Motor neuron (in vitro differentiated cells): ENCODE data around the gene CARM1. TPM values are rescaled to one million over a fixed set of nuclear protein-coding genes. Genes with fewer than 3 reads are reported as not detected.
"Not testable (repeated sequence)": the region's sequence is repeated elsewhere in the genome, so short reads cannot be mapped to it uniquely, and the experiment has no call there.

ENCODE experiments used
- ATAC-seq, 8 experiments: fragments of 200-7000 bp; cut with Tn5 transposase; replicated peaks in 6 of 8; 2 replicates each; pipeline ENCODE4 v1.8.0; 2021; ENCODE audit warnings: mild to moderate bottlenecking in 8 of 8, moderate library complexity in 8 of 8
- H3K27ac ChIP-seq, 2 donors: fragments of 250-450 bp; sonication (Bioruptor Pico); 2 replicates each; pipeline ENCODE4 v1.9.0; 2021; ENCODE audit warnings: antibody characterized with exemption in 2 of 2, mild to moderate bottlenecking in 2 of 2, moderate library complexity in 1 of 2
- H3K4me1 ChIP-seq, 2 donors: fragments of 250-450 bp; sonication (Bioruptor Pico); replicated peaks in 1 of 2; 2 replicates each; pipeline ENCODE4 v1.6.1; 2021; ENCODE audit warnings: antibody characterized with exemption in 2 of 2, mild to moderate bottlenecking in 2 of 2, moderate library complexity in 1 of 2
- H3K4me3 ChIP-seq, 5 donors: fragments of 250-450 bp; sonication (Bioruptor Pico); 2 replicates each; pipeline ENCODE4 v1.9.0; 2021; ENCODE audit warnings: antibody characterized with exemption in 5 of 5, mild to moderate bottlenecking in 5 of 5, moderate library complexity in 4 of 5
- WGBS, 10 experiments: fragments of 450-650 bp; shearing (Covaris generic); methylation state at CpG; one replicate each; pipeline ENCODE4 v1.0.0; 2022; 5-methylcytosine and 5-hydroxymethylcytosine counted together
- in situ Hi-C, 9 experiments: fragments of 400-800 bp; cut with MboI; loops; one replicate each; pipeline ENCODE4 v1.15.0; 2021; ENCODE audit warnings: low sequenced_read_pairs in 9 of 9, low pct_unique_long_range_greater_than_20kb in 2 of 9; ENCODE audit not compliant: unreplicated experiment in 9 of 9
- total RNA-seq, 8 experiments: library from RNA; unstranded; fragments of 300-600 nt; gene quantifications; 2 replicates each; pipeline versions ENCODE4 v1.2.3 to v1.2.4, GENCODE V29; 2022

The CARM1 gene
- total RNA-seq, 8 experiments from 2014 or later: 23.8 to 62.4 (median 34.4) TPM

GRCh38 chr19:10921910-10922637 lies 50.7 kb downstream of the CARM1 start:
- peaks cover 1 to 3% of the 10 kb centered on the region in 2 donors for H3K4me1 ChIP-seq
- in situ Hi-C loops: no loop called here

DNA sequence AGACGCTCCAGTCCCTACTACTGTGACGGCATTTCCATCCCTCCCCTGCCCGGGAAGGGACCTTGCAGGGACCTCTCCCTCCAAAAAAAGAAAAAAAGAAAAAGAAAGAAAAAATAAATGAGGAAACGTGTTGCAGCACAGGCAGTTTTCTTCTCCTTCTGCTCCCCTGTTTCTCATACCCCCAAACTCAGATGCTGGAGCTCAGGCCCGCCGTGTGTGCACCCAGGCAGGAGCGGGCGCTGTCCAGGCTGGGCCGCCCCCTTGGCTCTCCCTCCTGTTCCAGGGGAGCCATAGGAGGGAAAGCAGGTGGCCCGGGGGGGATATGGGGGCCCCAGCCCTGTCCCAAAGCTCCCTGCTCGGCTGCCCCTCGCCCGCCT lies 51.3 kb downstream of the CARM1 start:
- ATAC-seq: no peak
- no peak overlapping the region for H3K4me3 ChIP-seq
- H3K4me1 ChIP-seq: peaks cover 7 to 8% of the 10 kb centered on the region in 2 donors
- no peak overlapping the region for H3K27ac ChIP-seq
- WGBS, 10 experiments: 81 to 100% (median 100%) methylated on average over 1 to 8 of the region's 13 CpGs; no CpG with 5 or more reads in 5 of the 10 experiments
- in situ Hi-C loops: no loop called here

More at GRCh38 chr19:10921910-10922637, 50.7 kb downstream of the CARM1 start:
- Histone ChIP-seq H3K27ac (no peak overlapping the region), H3K4me3 (no peak overlapping the region)
- ATAC-seq: peak in 5 of 8 experiments; percentile 6 to 21 (median 14)
- WGBS, 10 experiments: 20 to 81% (median 30%) methylated on average over 1 to 7 of the region's 33 CpGs; no CpG with 5 or more reads in 7 of the 10 experiments

DNA sequence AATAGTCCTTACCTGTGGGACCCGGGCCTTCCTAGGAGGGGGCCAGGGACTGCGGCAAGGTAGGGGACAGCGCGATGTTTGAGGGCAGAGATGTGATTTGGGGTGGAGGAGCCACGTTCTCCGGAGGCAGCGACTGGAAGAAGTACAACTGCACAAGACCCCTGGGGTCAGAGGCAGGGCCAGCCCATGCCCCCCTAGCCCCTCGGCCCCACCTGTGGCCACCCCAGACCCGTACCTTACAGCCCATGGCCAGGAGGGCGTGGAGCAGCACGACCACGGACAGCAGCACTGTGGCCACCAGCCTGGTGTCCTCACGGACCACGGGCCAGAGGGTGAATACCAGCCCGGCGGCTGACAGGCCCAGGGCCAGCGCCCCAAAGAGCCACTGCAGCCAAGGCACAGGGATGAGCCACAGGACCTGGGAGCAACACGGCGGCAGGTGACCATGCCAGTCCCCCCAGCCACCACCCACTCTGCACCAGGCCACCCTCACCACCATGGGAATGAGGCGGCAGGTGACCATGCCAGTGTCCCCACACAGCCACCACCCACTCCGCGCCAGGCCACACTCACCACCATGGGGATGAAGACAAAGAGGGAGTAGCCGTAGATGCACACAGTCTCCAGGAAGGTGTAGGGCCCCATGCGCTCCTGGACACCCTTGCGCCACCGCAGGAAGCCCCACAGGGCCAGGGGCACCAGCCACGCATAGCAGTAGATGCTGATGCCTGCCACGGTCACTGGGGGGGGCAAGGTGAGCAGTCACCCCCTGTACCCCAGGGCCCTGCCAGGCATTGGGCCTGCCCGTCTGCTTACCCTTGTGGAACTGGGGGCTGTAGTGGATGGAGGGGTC lies 52.1 kb downstream of the CARM1 start:
- in situ Hi-C loops: no loop called here
- Histone ChIP-seq H3K4me3 (no peak overlapping the region), H3K27ac (no peak overlapping the region), H3K4me1 (peaks cover 8 to 9% of the 10 kb centered on the region in 2 donors)
- 85 to 100% (median 93%) methylated on average over 2 to 5 of the region's 29 CpGs; no CpG with 5 or more reads in 5 of the 10 experiments for WGBS, 10 experiments
- no peak for ATAC-seq

DNA sequence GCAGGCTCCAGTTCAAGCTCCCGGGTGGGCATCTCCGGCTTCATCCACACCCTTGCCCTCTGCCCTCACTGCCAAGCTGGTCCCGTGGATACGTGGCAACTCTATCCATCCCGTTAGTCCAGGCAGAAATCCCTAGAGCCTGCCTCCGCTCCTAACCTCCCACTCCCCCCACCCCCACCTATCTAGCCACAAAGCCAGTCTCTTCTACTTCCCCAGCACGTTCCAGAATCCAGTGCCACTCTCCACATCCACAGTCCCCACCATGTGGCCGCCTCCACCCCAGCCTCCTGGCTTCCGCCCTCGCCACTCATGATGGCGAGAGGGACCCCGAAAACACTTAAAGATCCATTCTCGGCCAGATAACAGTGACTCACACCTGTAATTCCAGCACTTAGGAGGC lies 53.2 kb downstream of the CARM1 start:
- H3K4me1 ChIP-seq: peaks cover 10% of the 10 kb centered on the region in 2 donors
- ATAC-seq: no peak
- WGBS, 10 experiments: 67 to 100% (median 96%) methylated on average over 2 to 4 of the region's 13 CpGs; no CpG with 5 or more reads in 7 of the 10 experiments
- in situ Hi-C loops: no loop called here
- no peak overlapping the region for H3K4me3 ChIP-seq
- H3K27ac ChIP-seq: no peak overlapping the region

GRCh38 chr19:10927730-10928562 lies 56.6 kb downstream of the CARM1 start:
- Histone ChIP-seq H3K4me3 (peak overlapping the region; percentile 68 to 86 (median 82)), H3K4me1 (peaks cover 13 to 14% of the 10 kb centered on the region in 2 donors), H3K27ac (peak overlapping the region; percentile 92 to 97)
- in situ Hi-C loops: no loop called here
- ATAC-seq: peak; percentile 7 to 61 (median 52)
- WGBS, 10 experiments: 6 to 62% (median 24%) methylated on average over 3 to 5 of the region's 47 CpGs; no CpG with 5 or more reads in 7 of the 10 experiments

- H3K4me1 ChIP-seq: peaks cover 13 to 14% of the 10 kb centered on the region in 2 donors
- H3K27ac ChIP-seq: peak within 1 kb of the TSS; percentile 92 to 97
- in situ Hi-C loops: no loop called here
- peak within 1 kb of the TSS; percentile 68 to 86 (median 82) for H3K4me3 ChIP-seq
- peak; percentile 86 to 96 (median 90) for ATAC-seq
- 0% methylated on average over 2 to 9 of the region's 96 CpGs; no CpG with 5 or more reads in 6 of the 10 experiments for WGBS, 10 experiments
Measured at GRCh38 chr19:10928563-10929401, 57.4 kb downstream of the CARM1 start, which contains the start of the genes TIMM29 and YIPF2. TIMM29 (plus strand) TSS chr19:10928811; CDS start chr19:10928823, 12 bp downstream. YIPF2 (minus strand) TSS chr19:10928639; CDS start chr19:10928410, 229 bp downstream.

DNA sequence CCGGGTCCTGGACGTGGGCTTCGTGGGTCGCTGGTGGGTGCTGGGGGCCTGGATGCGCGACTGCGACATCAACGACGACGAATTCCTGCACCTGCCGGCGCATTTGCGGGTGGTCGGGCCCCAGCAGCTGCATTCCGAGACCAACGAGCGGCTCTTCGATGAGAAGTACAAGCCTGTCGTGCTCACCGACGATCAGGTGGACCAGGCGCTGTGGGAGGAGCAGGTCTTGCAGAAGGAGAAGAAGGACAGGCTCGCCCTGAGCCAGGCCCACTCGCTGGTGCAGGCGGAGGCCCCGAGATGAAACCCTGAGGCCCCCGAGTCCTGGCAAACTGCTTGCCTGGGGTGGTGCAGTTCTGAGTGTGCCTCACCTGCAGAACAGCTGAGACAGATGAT lies 58.0 kb downstream of the CARM1 start:
- in situ Hi-C loops: no loop called here
- 0 to 2% (median 0%) methylated on average over 1 to 12 of the region's 27 CpGs; no CpG with 5 or more reads in 7 of the 10 experiments for WGBS, 10 experiments
- H3K4me1 ChIP-seq: peaks cover 13 to 14% of the 10 kb centered on the region in 2 donors
- peak overlapping the region in 1 of 2 donors; percentile 97 for H3K27ac ChIP-seq
- peak overlapping the region; percentile 68 to 86 (median 82) for H3K4me3 ChIP-seq
- ATAC-seq: no peak

GRCh38 chr19:10935371-10936059 lies 64.2 kb downstream of the CARM1 start:
- H3K4me3 ChIP-seq: no peak overlapping the region
- no peak for ATAC-seq
- in situ Hi-C loops: no loop called here
- WGBS, 10 experiments: 78 to 100% (median 91%) methylated on average over 1 to 6 of the region's 9 CpGs; no CpG with 5 or more reads in 6 of the 10 experiments
- H3K27ac ChIP-seq: no peak overlapping the region
- no peaks in the 10 kb centered on the region for H3K4me1 ChIP-seq

DNA sequence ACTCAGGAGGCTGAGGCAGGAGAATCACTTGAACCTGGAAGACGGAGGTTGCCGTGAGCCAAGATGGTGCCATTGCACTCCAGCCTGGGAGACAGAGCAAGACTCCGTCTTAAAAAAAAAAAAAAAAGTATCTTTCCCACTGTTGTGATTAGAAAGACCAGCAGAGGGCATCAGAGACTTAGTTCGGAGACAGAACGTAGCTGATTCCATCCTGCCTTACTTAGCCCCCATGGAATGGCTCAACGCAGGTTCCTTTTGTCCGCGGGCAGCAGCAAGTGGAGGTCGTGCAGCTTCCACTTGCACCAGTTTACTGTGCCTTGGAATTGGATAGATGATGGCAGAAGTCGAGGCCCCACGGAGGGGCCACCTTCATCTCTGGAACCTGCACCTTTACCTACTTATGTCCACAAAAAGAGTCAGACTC lies 65.3 kb downstream of the CARM1 start:
- in situ Hi-C loops: no loop called here
- ATAC-seq: peak; percentile 80 to 92 (median 88)
- Histone ChIP-seq H3K4me3 (peak overlapping the region in 1 of 5 donors; percentile 0), H3K4me1 (no peaks in the 10 kb centered on the region), H3K27ac (peak overlapping the region; percentile 1 to 27)
- WGBS, 10 experiments: 0 to 7% (median 0%) methylated on average over 1 to 10 of the region's 11 CpGs; no CpG with 5 or more reads in 5 of the 10 experiments

- ATAC-seq: peak in 4 of 8 experiments; percentile 3 to 11 (median 4)
- H3K4me3 ChIP-seq, H3K4me1 ChIP-seq, H3K27ac ChIP-seq, in situ Hi-C loops: not testable (repeated sequence)
- WGBS, 10 experiments: 65 to 87% (median 71%) methylated on average over 1 to 10 of the region's 14 CpGs; no CpG with 5 or more reads in 5 of the 10 experiments
Measured at GRCh38 chr19:10941649-10942048, 70.3 kb downstream of the CARM1 start.

GRCh38 chr19:10943412-10943811 lies 72.1 kb downstream of the CARM1 start:
- H3K27ac ChIP-seq, in situ Hi-C loops, H3K4me1 ChIP-seq, ATAC-seq, H3K4me3 ChIP-seq: not testable (repeated sequence)
- WGBS, 10 experiments: 80 to 100% (median 86%) methylated on average over 1 to 4 of the region's 4 CpGs; no CpG with 5 or more reads in 2 of the 10 experiments
